Neural crest cell (in vitro differentiated cells): Measurements from ENCODE around the gene RUBCNL. TPM values are rescaled to one million over a fixed set of nuclear protein-coding genes. Genes with fewer than 3 reads are reported as not detected.

Experiments
- DNase-seq: peaks from one replicate; pipeline ENCODE4 v3.0.0; 2021; ENCODE audit warnings: low read depth, mixed read lengths, low spot score
- H3K27ac Mint-ChIP-seq: one replicate; pipeline ENCODE4 v1.8.0; 2021; ENCODE audit warnings: mild to moderate bottlenecking, mixed read lengths; ENCODE audit not compliant: unreplicated experiment
- H3K27me3 Mint-ChIP-seq: 2 replicates; pipeline ENCODE4 v1.8.0; 2021; ENCODE audit warnings: low read depth, mild to moderate bottlenecking, mixed read lengths
- H3K36me3 Mint-ChIP-seq: 2 replicates; pipeline ENCODE4 v1.8.0; 2021; ENCODE audit warnings: low read depth, mild to moderate bottlenecking, mixed read lengths
- H3K4me1 Mint-ChIP-seq: 2 replicates; pipeline ENCODE4 v1.8.0; 2021; ENCODE audit warnings: mixed read lengths
- H3K4me3 Mint-ChIP-seq: one replicate; pipeline ENCODE4 v1.8.0; 2021; ENCODE audit warnings: mild to moderate bottlenecking, mixed read lengths
- H3K9me3 Mint-ChIP-seq: 2 replicates; pipeline ENCODE4 v1.8.0; 2021; ENCODE audit warnings: mixed read lengths
- CTCF ChIP-seq: fragments of 200-600 bp; sonication (generic); conservative IDR thresholded peaks from 2 replicates; pipeline ENCODE4 v1.5.0; 2021; ENCODE audit warnings: antibody characterized with exemption, mild to moderate bottlenecking
- total RNA-seq: library from RNA; stranded (reverse); gene quantifications from 2 replicates; pipeline ENCODE4 v1.2.1, GENCODE V29; 2021

RUBCNL gene
- total RNA-seq, 1 donor from 2014 or later, result 29.7 TPM

- TF ChIP-seq CTCF, result no peak
- Mint-ChIP-seq H3K9me3 (no peaks in the 10 kb centered on the region), H3K36me3 (peaks cover 7% of the 10 kb centered on the region), H3K27ac (no peak overlapping the region), H3K4me3 (no peak overlapping the region), H3K27me3 (peaks cover 26% of the 10 kb centered on the region), H3K4me1 (peaks cover 34% of the 10 kb centered on the region)
- DNase-seq, result no peak
Measured at GRCh38 chr13:46382224-46382623, 4.8 kb downstream of the RUBCNL start.

GRCh38 chr13:46380242-46380641 is 6.8 kb downstream of the RUBCNL start:
- Mint-ChIP-seq H3K4me3 (no peak overlapping the region), H3K27me3 (peaks cover 9% of the 10 kb centered on the region), H3K36me3 (peaks cover 7% of the 10 kb centered on the region), H3K9me3 (no peaks in the 10 kb centered on the region), H3K27ac (no peak overlapping the region), H3K4me1 (peaks cover 20% of the 10 kb centered on the region)
- no peak for TF ChIP-seq CTCF
- DNase-seq, result no peak

GRCh38 chr13:46379611-46380010 is 7.4 kb downstream of the RUBCNL start:
- peaks cover 14% of the 10 kb centered on the region for H3K4me1 Mint-ChIP-seq
- H3K4me3 Mint-ChIP-seq, result no peak overlapping the region
- peaks cover 6% of the 10 kb centered on the region for H3K27me3 Mint-ChIP-seq
- no peaks in the 10 kb centered on the region for H3K9me3 Mint-ChIP-seq
- H3K36me3 Mint-ChIP-seq, result peaks cover 7% of the 10 kb centered on the region
- no peak for TF ChIP-seq CTCF
- H3K27ac Mint-ChIP-seq, result no peak overlapping the region
- DNase-seq, result no peak

GRCh38 chr13:46378411-46378810 is 8.6 kb downstream of the RUBCNL start:
- no peaks in the 10 kb centered on the region for H3K9me3 Mint-ChIP-seq
- DNase-seq, result no peak
- H3K36me3 Mint-ChIP-seq, result peaks cover 7% of the 10 kb centered on the region
- no peak overlapping the region for H3K4me3 Mint-ChIP-seq
- TF ChIP-seq CTCF, result no peak
- no peaks in the 10 kb centered on the region for H3K27me3 Mint-ChIP-seq
- H3K4me1 Mint-ChIP-seq, result peaks cover 8% of the 10 kb centered on the region
- no peak overlapping the region for H3K27ac Mint-ChIP-seq

GRCh38 chr13:46377554-46377953 is 9.5 kb downstream of the RUBCNL start:
- H3K27ac Mint-ChIP-seq, result no peak overlapping the region
- no peaks in the 10 kb centered on the region for H3K9me3 Mint-ChIP-seq
- no peaks in the 10 kb centered on the region for H3K27me3 Mint-ChIP-seq
- H3K4me3 Mint-ChIP-seq, result no peak overlapping the region
- no peak for DNase-seq
- H3K36me3 Mint-ChIP-seq, result peaks cover 3% of the 10 kb centered on the region
- TF ChIP-seq CTCF, result no peak
- peaks cover 4% of the 10 kb centered on the region for H3K4me1 Mint-ChIP-seq

GRCh38 chr13:46374710-46375109 is 12.3 kb downstream of the RUBCNL start:
- H3K27me3 Mint-ChIP-seq, result no peaks in the 10 kb centered on the region
- peaks cover 3% of the 10 kb centered on the region for H3K36me3 Mint-ChIP-seq
- H3K27ac Mint-ChIP-seq, result no peak overlapping the region
- H3K4me1 Mint-ChIP-seq, result peaks cover 4% of the 10 kb centered on the region
- no peaks in the 10 kb centered on the region for H3K9me3 Mint-ChIP-seq
- TF ChIP-seq CTCF, result no peak
- no peak for DNase-seq
- no peak overlapping the region for H3K4me3 Mint-ChIP-seq
